Measurements from ENCODE around the gene MAML2.

MAML2 gene

GRCh38 chr11:96177146-96177545 lies 165.8 kb downstream of the MAML2 start:
- FAIRE-seq = no peak

- FAIRE-seq = no peak
Measured at GRCh38 chr11:96173906-96174305, 169.1 kb downstream of the MAML2 start.

GRCh38 chr11:96173422-96173821 lies 169.6 kb downstream of the MAML2 start:
- FAIRE-seq = no peak

GRCh38 chr11:96172604-96173003 lies 170.4 kb downstream of the MAML2 start:
- FAIRE-seq = no peak

GRCh38 chr11:96169250-96169649 lies 173.7 kb downstream of the MAML2 start:
- no peak for FAIRE-seq

- FAIRE-seq = no peak
Measured at GRCh38 chr11:96168623-96169022, 174.4 kb downstream of the MAML2 start.

- FAIRE-seq = no peak
Measured at GRCh38 chr11:96167787-96168186, 175.2 kb downstream of the MAML2 start.

- no peak for FAIRE-seq
Measured at GRCh38 chr11:96167203-96167758, 175.7 kb downstream of the MAML2 start.

GRCh38 chr11:96162816-96163499 lies 180.0 kb downstream of the MAML2 start:
- FAIRE-seq = no peak

GRCh38 chr11:96161307-96162089 lies 181.5 kb downstream of the MAML2 start:
- no peak for FAIRE-seq

GRCh38 chr11:96160732-96161306 lies 182.2 kb downstream of the MAML2 start:
- no peak for FAIRE-seq

GRCh38 chr11:96159968-96160367 lies 183.0 kb downstream of the MAML2 start:
- no peak for FAIRE-seq

- FAIRE-seq = no peak
Measured at GRCh38 chr11:96158126-96158525, 184.9 kb downstream of the MAML2 start.

- FAIRE-seq = no peak
Measured at GRCh38 chr11:96157517-96157873, 185.5 kb downstream of the MAML2 start.

- FAIRE-seq = no peak
Measured at GRCh38 chr11:96156379-96156722, 186.6 kb downstream of the MAML2 start.

- FAIRE-seq = no peak
Measured at GRCh38 chr11:96155627-96156378, 187.2 kb downstream of the MAML2 start.

GRCh38 chr11:96154802-96155520 lies 188.0 kb downstream of the MAML2 start:
- FAIRE-seq = no peak

GRCh38 chr11:96152623-96153022 lies 190.4 kb downstream of the MAML2 start:
- no peak for FAIRE-seq

- FAIRE-seq = no peak
Measured at GRCh38 chr11:96151501-96151900, 191.5 kb downstream of the MAML2 start.

- no peak for FAIRE-seq
Measured at GRCh38 chr11:96150609-96151008, 192.4 kb downstream of the MAML2 start.

GRCh38 chr11:96149743-96150555 lies 193.0 kb downstream of the MAML2 start:
- FAIRE-seq = no peak
